Measurements from ENCODE around the gene GORASP1.

Gene GORASP1

GRCh38 chr3:39125841-39126500, 18.5 kb upstream of the GORASP1 start:
- peak; percentile 57 for DNase-seq

- DNase-seq: peak; percentile 42
These were observed 17.7 kb upstream of the GORASP1 start for GRCh38 chr3:39124876-39125840.

- no peak for DNase-seq
These were observed 15.4 kb upstream of the GORASP1 start for GRCh38 chr3:39122813-39123212.

- no peak for DNase-seq
These were observed 14.2 kb upstream of the GORASP1 start for GRCh38 chr3:39121621-39122020.

GRCh38 chr3:39118931-39119660, 11.7 kb upstream of the GORASP1 start:
- DNase-seq: no peak

GRCh38 chr3:39118079-39118478, 10.7 kb upstream of the GORASP1 start:
- no peak for DNase-seq

- DNase-seq: no peak
These were observed 8.4 kb upstream of the GORASP1 start for GRCh38 chr3:39115870-39116269.

- no peak for DNase-seq
These were observed 7.0 kb upstream of the GORASP1 start for GRCh38 chr3:39114456-39114855.

GRCh38 chr3:39113291-39113690, 5.9 kb upstream of the GORASP1 start:
- no peak for DNase-seq

GRCh38 chr3:39112535-39112934, 5.1 kb upstream of the GORASP1 start:
- DNase-seq: no peak

GRCh38 chr3:39112113-39112512, 4.7 kb upstream of the GORASP1 start:
- DNase-seq: no peak

GRCh38 chr3:39110041-39110639, 2.7 kb upstream of the GORASP1 start:
- no peak for DNase-seq

- DNase-seq: no peak
These were observed 1.7 kb upstream of the GORASP1 start for GRCh38 chr3:39109086-39109485.

GRCh38 chr3:39108200-39108710, 828 bp upstream of the GORASP1 start:
- DNase-seq: no peak

- DNase-seq: peak; percentile 67
These were observed 508 bp downstream of the GORASP1 start for GRCh38 chr3:39106851-39107387.

GRCh38 chr3:39106281-39106811, 1.1 kb downstream of the GORASP1 start:
- DNase-seq: peak; percentile 33

- DNase-seq: no peak
These were observed 1.8 kb downstream of the GORASP1 start for GRCh38 chr3:39105687-39106063.

- no peak for DNase-seq
These were observed 2.3 kb downstream of the GORASP1 start for GRCh38 chr3:39104961-39105686.

- no peak for DNase-seq
These were observed 3.5 kb downstream of the GORASP1 start for GRCh38 chr3:39103791-39104552.

- no peak for DNase-seq
These were observed 4.1 kb downstream of the GORASP1 start for GRCh38 chr3:39103324-39103693.

All from fibroblast of skin of back (primary cell).